CD14-positive monocyte (primary cell): ENCODE data around the gene KRT12. TPM values are rescaled to one million over a fixed set of nuclear protein-coding genes. Genes with fewer than 3 reads are reported as not detected.

Source experiments
- DNase-seq, 3 donors: peaks; one replicate each; pipeline ENCODE4 v3.0.0-alpha.2; 2011 to 2022
- H2AFZ ChIP-seq: 2 replicates; pipeline ENCODE4 v1.6.0; 2012; ENCODE audit warnings: mild to moderate bottlenecking, low read depth, low read length, inconsistent platforms; ENCODE audit not compliant: insufficient read depth, poor library complexity, severe bottlenecking
- H3K27ac ChIP-seq, 2 donors: 1 replicate in 1 of 2; 2 replicates in 1 of 2; pipeline ENCODE4 v1.5.1; 2012 to 2013; ENCODE audit warnings: low read length in 2 of 2, control low read depth in 1 of 2, inconsistent platforms in 1 of 2, low read depth in 1 of 2, mild to moderate bottlenecking in 1 of 2
- H3K27me3 ChIP-seq, 2 donors: one replicate each; pipeline versions ENCODE4 v1.6.0 to v1.6.1; 2011 to 2013; ENCODE audit warnings: low read length in 2 of 2; ENCODE audit not compliant: control insufficient read depth in 2 of 2, insufficient read depth in 2 of 2
- H3K36me3 ChIP-seq, 2 donors: replicated peaks in 1 of 2; 1 replicate in 1 of 2; 2 replicates in 1 of 2; pipeline versions ENCODE4 v1.5.1 to v1.6.1; 2012 to 2013; ENCODE audit warnings: low read length in 2 of 2, control low read depth in 1 of 2, inconsistent platforms in 1 of 2, mild to moderate bottlenecking in 1 of 2; ENCODE audit not compliant: insufficient read depth in 2 of 2, control insufficient read depth in 1 of 2
- H3K4me1 ChIP-seq, 2 donors: 1 replicate in 1 of 2; 2 replicates in 1 of 2; pipeline versions ENCODE4 v1.5.1 to v1.6.1; 2012 to 2013; ENCODE audit warnings: low read length in 2 of 2, control low read depth in 1 of 2, inconsistent platforms in 1 of 2, mild to moderate bottlenecking in 1 of 2, moderate library complexity in 1 of 2; ENCODE audit not compliant: insufficient read depth in 2 of 2, control insufficient read depth in 1 of 2
- H3K4me2 ChIP-seq: replicated peaks from 2 replicates; pipeline ENCODE3; 2012; ENCODE audit warnings: low read length, moderate library complexity, mild to moderate bottlenecking; ENCODE audit not compliant: poor library complexity, severe bottlenecking; ENCODE audit errors: extremely low read depth
- H3K4me3 ChIP-seq, 3 experiments: fragments of 200-600 bp in 1 of 3; sonication (generic) in 1 of 3; replicated peaks in 1 of 3; 1 replicate in 2 of 3; 2 replicates in 1 of 3; pipeline ENCODE4 v1.5.1; 2011 to 2013; ENCODE audit warnings: low read length in 3 of 3, mild to moderate bottlenecking in 3 of 3, control low read depth in 2 of 3, low read depth in 2 of 3, inconsistent platforms in 1 of 3, moderate library complexity in 1 of 3
- H3K79me2 ChIP-seq: 2 replicates; pipeline ENCODE4 v1.6.0; 2012; ENCODE audit warnings: mild to moderate bottlenecking, control low read depth, inconsistent platforms, low read length, moderate library complexity; ENCODE audit not compliant: insufficient read depth
- H3K9ac ChIP-seq: 2 replicates; pipeline ENCODE4 v1.6.0; 2017; ENCODE audit warnings: low read length, mild to moderate bottlenecking; ENCODE audit not compliant: insufficient read depth, poor library complexity, severe bottlenecking
- H3K9me3 ChIP-seq, 2 donors: replicated peaks in 1 of 2; 1 replicate in 1 of 2; 2 replicates in 1 of 2; pipeline versions ENCODE4 v1.5.1 to v1.6.1; 2012 to 2013; ENCODE audit warnings: low read length in 2 of 2, control low read depth in 1 of 2; ENCODE audit not compliant: control insufficient read depth in 1 of 2, insufficient read depth in 1 of 2
- H4K20me1 ChIP-seq: 2 replicates; pipeline ENCODE4 v1.6.0; 2012; ENCODE audit warnings: mild to moderate bottlenecking, low read length, control low read depth, moderate library complexity; ENCODE audit not compliant: insufficient read depth
- H3K27ac Mint-ChIP-seq, 7 donors: one replicate each; pipeline ENCODE4 v1.8.0; 2020; ENCODE audit warnings: mild to moderate bottlenecking in 7 of 7, mixed read lengths in 7 of 7, moderate library complexity in 6 of 7, inconsistent platforms in 2 of 7
- H3K27me3 Mint-ChIP-seq, 3 donors: one replicate each; pipeline ENCODE4 v1.8.0; 2021 to 2022; ENCODE audit warnings: low read depth in 3 of 3, mild to moderate bottlenecking in 3 of 3, mixed read lengths in 3 of 3, moderate library complexity in 3 of 3, inconsistent platforms in 1 of 3
- H3K36me3 Mint-ChIP-seq, 2 donors: one replicate each; pipeline ENCODE4 v1.8.0; 2020; ENCODE audit warnings: mixed read lengths in 2 of 2, inconsistent platforms in 1 of 2, mild to moderate bottlenecking in 1 of 2
- H3K4me1 Mint-ChIP-seq: one replicate; pipeline ENCODE4 v1.8.0; 2020; ENCODE audit warnings: mild to moderate bottlenecking, mixed read lengths
- H3K4me3 Mint-ChIP-seq, 2 donors: one replicate each; pipeline ENCODE4 v1.8.0; 2020; ENCODE audit warnings: mild to moderate bottlenecking in 2 of 2, mixed read lengths in 2 of 2, moderate library complexity in 1 of 2
- H3K9me3 Mint-ChIP-seq, 7 donors: one replicate each; pipeline ENCODE4 v1.8.0; 2020 to 2022; ENCODE audit warnings: mixed read lengths in 7 of 7, mild to moderate bottlenecking in 6 of 7, moderate library complexity in 6 of 7, inconsistent platforms in 2 of 7
- CTCF ChIP-seq: fragments of 200-600 bp; IDR thresholded peaks from one replicate; pipeline ENCODE4 v1.8.0; 2022; ENCODE audit warnings: antibody characterized with exemption, mild to moderate bottlenecking
- WGBS: methylation state at CpG from one replicate; pipeline ENCODE4 v1.1.5; 2013; ENCODE audit warnings: missing lambda C conversion rate; ENCODE audit not compliant: insufficient coverage; 5-methylcytosine and 5-hydroxymethylcytosine counted together
- intact Hi-C, 2 donors: fragments of 100-400 bp; cut with micrococcal nuclease; formaldehyde crosslinking; loops; one replicate each; pipeline versions ENCODE4 v1.15.0 to v1.15.1; 2023
- polyA plus RNA-seq, 3 donors: library from polyadenylated mRNA; depleted of rRNA in 1 of 3; unstranded in 2 of 3; stranded (reverse) in 1 of 3; fragments of 300-500 nt in 2 of 3; fragments of >200 nt in 1 of 3; fragmentation: Illumina TruSeq in 2 of 3; gene quantifications; 1 replicate in 2 of 3; 2 replicates in 1 of 3; pipeline ENCODE4 v1.2.3, GENCODE V29; 2012 to 2021

Gene KRT12
- polyA plus RNA-seq, 3 donors = not detected

GRCh38 chr17:40914075-40914855 is 47.2 kb upstream of the KRT12 start:
- Mint-ChIP-seq H3K27ac (peak overlapping the region in 6 of 7 donors; percentile 91 to 97 (median 92)), H3K4me1 (peaks cover 55% of the 10 kb centered on the region)

More at GRCh38 chr17:40914075-40914855, 47.2 kb upstream of the KRT12 start:
- H3K79me2 ChIP-seq = no peaks in the 10 kb centered on the region
- peaks cover 72 to 78% of the 10 kb centered on the region in 2 donors for H3K4me1 ChIP-seq
- Mint-ChIP-seq H3K4me3 (no peak overlapping the region), H3K27me3 (peaks cover 0 to 3% (median 0%) of the 10 kb centered on the region in 3 donors), H3K36me3 (no peaks in the 10 kb centered on the region), H3K9me3 (peaks cover 0 to 2% (median 0%) of the 10 kb centered on the region in 7 donors)
- 93% methylated on average over 2 of the region's 3 CpGs for WGBS
- H3K27me3 ChIP-seq = no peaks in the 10 kb centered on the region
- H3K27ac ChIP-seq = peak overlapping the region in 1 of 2 donors; percentile 91
- H4K20me1 ChIP-seq = no peaks in the 10 kb centered on the region
- intact Hi-C loops = loop anchor here in 1 of 2 donors (10.0 kb wide), 1 partner anchor 591 kb away; the partner anchor contains the start of gene KRT13
- TF ChIP-seq CTCF = no peak
- no peak for DNase-seq
- H3K4me2 ChIP-seq = no peak overlapping the region
- H3K36me3 ChIP-seq = no peaks in the 10 kb centered on the region
- no peak overlapping the region for H3K9ac ChIP-seq
- no peak overlapping the region for H3K4me3 ChIP-seq
- no peaks in the 10 kb centered on the region for H3K9me3 ChIP-seq
- H2AFZ ChIP-seq = no peak overlapping the region
